H1 (cell line): ENCODE results near the gene STARD7. TPM values are rescaled to one million over a fixed set of nuclear protein-coding genes. Genes with fewer than 3 reads are reported as not detected.

Experiments
- BRCA1 ChIP-seq: IDR thresholded peaks from 2 replicates; pipeline ENCODE4 v1.6.1; 2012; ENCODE audit warnings: low read depth, low read length, improper control_type of control experiment
- CHD7 ChIP-seq: fragments of 300-600 bp; sonication (generic); IDR thresholded peaks from 2 replicates; pipeline ENCODE4 v1.7.1; 2012; ENCODE audit warnings: low read length, moderate library complexity, mild to moderate bottlenecking, inconsistent platforms; ENCODE audit not compliant: insufficient replicate concordance
- CTCF ChIP-seq, 3 experiments: IDR thresholded peaks; 1 replicate in 2 of 3; 2 replicates in 1 of 3; pipeline versions ENCODE4 v1.5.1 to v1.6.1; 2011; ENCODE audit warnings: low read length in 3 of 3, mild to moderate bottlenecking in 3 of 3, inconsistent platforms in 2 of 3, low read depth in 1 of 3, moderate library complexity in 1 of 3; ENCODE audit not compliant: insufficient read depth in 1 of 3; ENCODE audit errors: control extremely low read depth in 1 of 3
- EP300 ChIP-seq, 2 experiments: IDR thresholded peaks; 1 replicate in 1 of 2; 2 replicates in 1 of 2; pipeline ENCODE4 v1.6.1; 2011 to 2012; ENCODE audit warnings: low read depth in 2 of 2, low read length in 2 of 2, mild to moderate bottlenecking in 2 of 2, borderline replicate concordance in 1 of 2, inconsistent platforms in 1 of 2, moderate library complexity in 1 of 2
- NANOG ChIP-seq: IDR thresholded peaks from 2 replicates; pipeline ENCODE4 v1.6.1; 2011; ENCODE audit warnings: low read length, low read depth, mild to moderate bottlenecking, inconsistent platforms; ENCODE audit not compliant: insufficient read depth, poor library complexity, severe bottlenecking
- POLR2A ChIP-seq, 2 experiments: IDR thresholded peaks; 1 replicate in 1 of 2; 2 replicates in 1 of 2; pipeline ENCODE4 v1.6.1; 2011; ENCODE audit warnings: low read depth in 2 of 2, low read length in 2 of 2, mild to moderate bottlenecking in 2 of 2; ENCODE audit errors: control extremely low read depth in 1 of 2
- POU5F1 ChIP-seq: IDR thresholded peaks from 2 replicates; pipeline ENCODE4 v1.6.1; 2011; ENCODE audit warnings: low read depth, mild to moderate bottlenecking, low read length, moderate library complexity
- TAF7 ChIP-seq: optimal IDR thresholded peaks from 2 replicates; pipeline ENCODE3; 2011; ENCODE audit warnings: low read depth, mild to moderate bottlenecking, inconsistent platforms, low read length, moderate library complexity, borderline replicate concordance
- polyA plus RNA-seq, 7 experiments: library from polyadenylated mRNA; depleted of rRNA in 3 of 7; stranded (reverse) in 5 of 7; unstranded in 2 of 7; fragments of >200 nt in 5 of 7; fragments of 200-250 nt in 2 of 7; gene quantifications; 1 replicate in 5 of 7; 2 replicates in 1 of 7; 4 replicates in 1 of 7; pipeline versions ENCODE4 v1.2.1 to v1.2.3, GENCODE V29; 2011 to 2013; ENCODE audit warnings: missing spikeins in 2 of 7, mixed read lengths in 2 of 7
- total RNA-seq: library from RNA; stranded (reverse); fragmentation: NEBNext Ultra II Directional; extraction: Animal tissue kit (Norgen Biotek cat#: 25700); gene quantifications from 2 replicates; pipeline ENCODE4 v1.2.1, GENCODE V29; 2021

Gene STARD7
- total and polyA plus RNA-seq, 2 of the 8 experiments (the other 6 are each of a cell fraction or from before 2014, with no cell fraction given), result 89.1 to 200 TPM

- no peak for TF ChIP-seq CHD7
- TF ChIP-seq POU5F1, result no peak
- TF ChIP-seq POLR2A (IDR thresholded peaks at IDR 0.05; ENCODE audit: control extremely low read depth in 1 of 2, low read depth in 2 of 2, low read length in 2 of 2), result no peak
- no peak for TF ChIP-seq NANOG
- no peak for TF ChIP-seq EP300 (IDR thresholded peaks at IDR 0.05; ENCODE audit: borderline replicate concordance in 1 of 2, low read depth in 2 of 2, low read length in 2 of 2)
- no peak for TF ChIP-seq CTCF (IDR thresholded peaks at IDR 0.05; ENCODE audit: control extremely low read depth in 1 of 3, insufficient read depth in 1 of 3, low read depth in 1 of 3, low read length in 3 of 3)
- no peak for TF ChIP-seq TAF7
- no peak for TF ChIP-seq BRCA1
Observed at GRCh38 chr2:96136129-96136720, 72.4 kb downstream of the STARD7 start (continued).
